ENCODE measurements around the gene DCAF8. TPM values are rescaled to one million over a fixed set of nuclear protein-coding genes. Genes with fewer than 3 reads are reported as not detected.

DCAF8 gene
- total and polyA plus RNA-seq, 2 experiments from 2014 or later: 55.0 to 104 TPM

DNA sequence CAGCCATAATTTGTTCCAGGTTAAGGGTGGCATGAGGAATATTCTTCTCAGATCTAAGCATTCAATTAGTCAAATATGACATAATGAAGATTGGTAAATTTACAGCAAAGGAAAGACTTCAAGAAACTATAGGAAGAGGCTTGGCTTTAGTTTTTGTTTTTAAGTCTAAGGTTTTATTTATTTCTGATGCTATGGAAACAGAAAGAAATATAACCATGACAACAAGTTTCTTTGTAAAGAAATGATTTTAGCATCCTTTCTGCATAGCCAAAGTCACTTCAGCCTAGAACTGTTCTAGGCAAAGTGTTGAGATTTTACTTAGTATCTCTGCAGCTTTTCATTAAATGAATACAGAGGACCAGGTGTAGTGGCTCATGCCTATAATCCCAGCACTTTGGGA, 29.4 kb downstream of the DCAF8 start:
- Histone ChIP-seq H3F3A (replicated peaks; ENCODE audit: low read depth) (peaks cover 5% of the 10 kb centered on the region), H2AFZ (no peak overlapping the region), H3K27me3 (ENCODE audit: insufficient read depth) (no peaks in the 10 kb centered on the region), H3K27ac (ENCODE audit: low read depth) (no peak overlapping the region), H3K4me2 (no peak overlapping the region), H3K4me1 (ENCODE audit: insufficient read depth) (no peaks in the 10 kb centered on the region), H3K4me3 (no peak overlapping the region), H3K79me2 (replicated peaks; ENCODE audit: insufficient read depth) (no peaks in the 10 kb centered on the region; the same call in 1 of the 2 replicates), H4K20me1 (replicated peaks; ENCODE audit: insufficient read depth) (peaks cover 12% of the 10 kb centered on the region), H3K9me2 (ENCODE audit: insufficient read depth) (no peaks in the 10 kb centered on the region), H3K36me3 (ENCODE audit: insufficient read depth) (peaks cover 52% of the 10 kb centered on the region)
- Mint-ChIP-seq H3K27me3 (ENCODE audit: insufficient read depth, low read depth, poor library complexity) (no peaks in the 10 kb centered on the region), H3K27ac (no peak overlapping the region), H3K4me3 (no peak overlapping the region), H3K4me1 (no peaks in the 10 kb centered on the region; the same call in 2 of the 3 replicates), H3K36me3 (ENCODE audit: low read depth) (peaks cover 60% of the 10 kb centered on the region), H3K9me3 (no peaks in the 10 kb centered on the region)
- no peak for DNase-seq (ENCODE audit: low spot score)
- TF ChIP-seq ZNF114 (CRISPR knock-in tag; IDR thresholded peaks at IDR 0.05) (no peak), EZH2phosphoT487 (IDR thresholded peaks at IDR 0.05; ENCODE audit: unreplicated experiment) (no peak), ZNF331 (CRISPR knock-in tag; IDR thresholded peaks at IDR 0.05; ENCODE audit: low read depth) (no peak), CREB1 (CRISPR knock-in tag; IDR thresholded peaks at IDR 0.05; ENCODE audit: low read depth) (no peak), EZH2 (IDR thresholded peaks at IDR 0.05; ENCODE audit: low read depth, unreplicated experiment) (no peak), NANOG (IDR thresholded peaks at IDR 0.05; ENCODE audit: borderline replicate concordance) (no peak), POLR2AphosphoS5 (IDR thresholded peaks at IDR 0.05; ENCODE audit: low read depth) (no peak), JUNB (IDR thresholded peaks at IDR 0.05; ENCODE audit: unreplicated experiment) (no peak), STAT1 (IDR thresholded peaks at IDR 0.05; ENCODE audit: unreplicated experiment) (no peak)
- TF ChIP-seq, protein P1, sequence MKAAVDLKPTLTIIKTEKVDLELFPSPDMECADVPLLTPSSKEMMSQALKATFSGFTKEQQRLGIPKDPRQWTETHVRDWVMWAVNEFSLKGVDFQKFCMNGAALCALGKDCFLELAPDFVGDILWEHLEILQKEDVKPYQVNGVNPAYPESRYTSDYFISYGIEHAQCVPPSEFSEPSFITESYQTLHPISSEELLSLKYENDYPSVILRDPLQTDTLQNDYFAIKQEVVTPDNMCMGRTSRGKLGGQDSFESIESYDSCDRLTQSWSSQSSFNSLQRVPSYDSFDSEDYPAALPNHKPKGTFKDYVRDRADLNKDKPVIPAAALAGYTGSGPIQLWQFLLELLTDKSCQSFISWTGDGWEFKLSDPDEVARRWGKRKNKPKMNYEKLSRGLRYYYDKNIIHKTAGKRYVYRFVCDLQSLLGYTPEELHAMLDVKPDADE (IDR thresholded peaks at IDR 0.05): no peak
- TF ChIP-seq, protein P2, sequence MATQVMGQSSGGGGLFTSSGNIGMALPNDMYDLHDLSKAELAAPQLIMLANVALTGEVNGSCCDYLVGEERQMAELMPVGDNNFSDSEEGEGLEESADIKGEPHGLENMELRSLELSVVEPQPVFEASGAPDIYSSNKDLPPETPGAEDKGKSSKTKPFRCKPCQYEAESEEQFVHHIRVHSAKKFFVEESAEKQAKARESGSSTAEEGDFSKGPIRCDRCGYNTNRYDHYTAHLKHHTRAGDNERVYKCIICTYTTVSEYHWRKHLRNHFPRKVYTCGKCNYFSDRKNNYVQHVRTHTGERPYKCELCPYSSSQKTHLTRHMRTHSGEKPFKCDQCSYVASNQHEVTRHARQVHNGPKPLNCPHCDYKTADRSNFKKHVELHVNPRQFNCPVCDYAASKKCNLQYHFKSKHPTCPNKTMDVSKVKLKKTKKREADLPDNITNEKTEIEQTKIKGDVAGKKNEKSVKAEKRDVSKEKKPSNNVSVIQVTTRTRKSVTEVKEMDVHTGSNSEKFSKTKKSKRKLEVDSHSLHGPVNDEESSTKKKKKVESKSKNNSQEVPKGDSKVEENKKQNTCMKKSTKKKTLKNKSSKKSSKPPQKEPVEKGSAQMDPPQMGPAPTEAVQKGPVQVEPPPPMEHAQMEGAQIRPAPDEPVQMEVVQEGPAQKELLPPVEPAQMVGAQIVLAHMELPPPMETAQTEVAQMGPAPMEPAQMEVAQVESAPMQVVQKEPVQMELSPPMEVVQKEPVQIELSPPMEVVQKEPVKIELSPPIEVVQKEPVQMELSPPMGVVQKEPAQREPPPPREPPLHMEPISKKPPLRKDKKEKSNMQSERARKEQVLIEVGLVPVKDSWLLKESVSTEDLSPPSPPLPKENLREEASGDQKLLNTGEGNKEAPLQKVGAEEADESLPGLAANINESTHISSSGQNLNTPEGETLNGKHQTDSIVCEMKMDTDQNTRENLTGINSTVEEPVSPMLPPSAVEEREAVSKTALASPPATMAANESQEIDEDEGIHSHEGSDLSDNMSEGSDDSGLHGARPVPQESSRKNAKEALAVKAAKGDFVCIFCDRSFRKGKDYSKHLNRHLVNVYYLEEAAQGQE (IDR thresholded peaks at IDR 0.05; ENCODE audit: unreplicated experiment): no peak
- TF ChIP-seq, protein P3, sequence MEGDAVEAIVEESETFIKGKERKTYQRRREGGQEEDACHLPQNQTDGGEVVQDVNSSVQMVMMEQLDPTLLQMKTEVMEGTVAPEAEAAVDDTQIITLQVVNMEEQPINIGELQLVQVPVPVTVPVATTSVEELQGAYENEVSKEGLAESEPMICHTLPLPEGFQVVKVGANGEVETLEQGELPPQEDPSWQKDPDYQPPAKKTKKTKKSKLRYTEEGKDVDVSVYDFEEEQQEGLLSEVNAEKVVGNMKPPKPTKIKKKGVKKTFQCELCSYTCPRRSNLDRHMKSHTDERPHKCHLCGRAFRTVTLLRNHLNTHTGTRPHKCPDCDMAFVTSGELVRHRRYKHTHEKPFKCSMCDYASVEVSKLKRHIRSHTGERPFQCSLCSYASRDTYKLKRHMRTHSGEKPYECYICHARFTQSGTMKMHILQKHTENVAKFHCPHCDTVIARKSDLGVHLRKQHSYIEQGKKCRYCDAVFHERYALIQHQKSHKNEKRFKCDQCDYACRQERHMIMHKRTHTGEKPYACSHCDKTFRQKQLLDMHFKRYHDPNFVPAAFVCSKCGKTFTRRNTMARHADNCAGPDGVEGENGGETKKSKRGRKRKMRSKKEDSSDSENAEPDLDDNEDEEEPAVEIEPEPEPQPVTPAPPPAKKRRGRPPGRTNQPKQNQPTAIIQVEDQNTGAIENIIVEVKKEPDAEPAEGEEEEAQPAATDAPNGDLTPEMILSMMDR (conservative IDR thresholded peaks at IDR 0.05; ENCODE audit: low read depth in 2 of 2): no peak
- TF ChIP-seq, protein P4, sequence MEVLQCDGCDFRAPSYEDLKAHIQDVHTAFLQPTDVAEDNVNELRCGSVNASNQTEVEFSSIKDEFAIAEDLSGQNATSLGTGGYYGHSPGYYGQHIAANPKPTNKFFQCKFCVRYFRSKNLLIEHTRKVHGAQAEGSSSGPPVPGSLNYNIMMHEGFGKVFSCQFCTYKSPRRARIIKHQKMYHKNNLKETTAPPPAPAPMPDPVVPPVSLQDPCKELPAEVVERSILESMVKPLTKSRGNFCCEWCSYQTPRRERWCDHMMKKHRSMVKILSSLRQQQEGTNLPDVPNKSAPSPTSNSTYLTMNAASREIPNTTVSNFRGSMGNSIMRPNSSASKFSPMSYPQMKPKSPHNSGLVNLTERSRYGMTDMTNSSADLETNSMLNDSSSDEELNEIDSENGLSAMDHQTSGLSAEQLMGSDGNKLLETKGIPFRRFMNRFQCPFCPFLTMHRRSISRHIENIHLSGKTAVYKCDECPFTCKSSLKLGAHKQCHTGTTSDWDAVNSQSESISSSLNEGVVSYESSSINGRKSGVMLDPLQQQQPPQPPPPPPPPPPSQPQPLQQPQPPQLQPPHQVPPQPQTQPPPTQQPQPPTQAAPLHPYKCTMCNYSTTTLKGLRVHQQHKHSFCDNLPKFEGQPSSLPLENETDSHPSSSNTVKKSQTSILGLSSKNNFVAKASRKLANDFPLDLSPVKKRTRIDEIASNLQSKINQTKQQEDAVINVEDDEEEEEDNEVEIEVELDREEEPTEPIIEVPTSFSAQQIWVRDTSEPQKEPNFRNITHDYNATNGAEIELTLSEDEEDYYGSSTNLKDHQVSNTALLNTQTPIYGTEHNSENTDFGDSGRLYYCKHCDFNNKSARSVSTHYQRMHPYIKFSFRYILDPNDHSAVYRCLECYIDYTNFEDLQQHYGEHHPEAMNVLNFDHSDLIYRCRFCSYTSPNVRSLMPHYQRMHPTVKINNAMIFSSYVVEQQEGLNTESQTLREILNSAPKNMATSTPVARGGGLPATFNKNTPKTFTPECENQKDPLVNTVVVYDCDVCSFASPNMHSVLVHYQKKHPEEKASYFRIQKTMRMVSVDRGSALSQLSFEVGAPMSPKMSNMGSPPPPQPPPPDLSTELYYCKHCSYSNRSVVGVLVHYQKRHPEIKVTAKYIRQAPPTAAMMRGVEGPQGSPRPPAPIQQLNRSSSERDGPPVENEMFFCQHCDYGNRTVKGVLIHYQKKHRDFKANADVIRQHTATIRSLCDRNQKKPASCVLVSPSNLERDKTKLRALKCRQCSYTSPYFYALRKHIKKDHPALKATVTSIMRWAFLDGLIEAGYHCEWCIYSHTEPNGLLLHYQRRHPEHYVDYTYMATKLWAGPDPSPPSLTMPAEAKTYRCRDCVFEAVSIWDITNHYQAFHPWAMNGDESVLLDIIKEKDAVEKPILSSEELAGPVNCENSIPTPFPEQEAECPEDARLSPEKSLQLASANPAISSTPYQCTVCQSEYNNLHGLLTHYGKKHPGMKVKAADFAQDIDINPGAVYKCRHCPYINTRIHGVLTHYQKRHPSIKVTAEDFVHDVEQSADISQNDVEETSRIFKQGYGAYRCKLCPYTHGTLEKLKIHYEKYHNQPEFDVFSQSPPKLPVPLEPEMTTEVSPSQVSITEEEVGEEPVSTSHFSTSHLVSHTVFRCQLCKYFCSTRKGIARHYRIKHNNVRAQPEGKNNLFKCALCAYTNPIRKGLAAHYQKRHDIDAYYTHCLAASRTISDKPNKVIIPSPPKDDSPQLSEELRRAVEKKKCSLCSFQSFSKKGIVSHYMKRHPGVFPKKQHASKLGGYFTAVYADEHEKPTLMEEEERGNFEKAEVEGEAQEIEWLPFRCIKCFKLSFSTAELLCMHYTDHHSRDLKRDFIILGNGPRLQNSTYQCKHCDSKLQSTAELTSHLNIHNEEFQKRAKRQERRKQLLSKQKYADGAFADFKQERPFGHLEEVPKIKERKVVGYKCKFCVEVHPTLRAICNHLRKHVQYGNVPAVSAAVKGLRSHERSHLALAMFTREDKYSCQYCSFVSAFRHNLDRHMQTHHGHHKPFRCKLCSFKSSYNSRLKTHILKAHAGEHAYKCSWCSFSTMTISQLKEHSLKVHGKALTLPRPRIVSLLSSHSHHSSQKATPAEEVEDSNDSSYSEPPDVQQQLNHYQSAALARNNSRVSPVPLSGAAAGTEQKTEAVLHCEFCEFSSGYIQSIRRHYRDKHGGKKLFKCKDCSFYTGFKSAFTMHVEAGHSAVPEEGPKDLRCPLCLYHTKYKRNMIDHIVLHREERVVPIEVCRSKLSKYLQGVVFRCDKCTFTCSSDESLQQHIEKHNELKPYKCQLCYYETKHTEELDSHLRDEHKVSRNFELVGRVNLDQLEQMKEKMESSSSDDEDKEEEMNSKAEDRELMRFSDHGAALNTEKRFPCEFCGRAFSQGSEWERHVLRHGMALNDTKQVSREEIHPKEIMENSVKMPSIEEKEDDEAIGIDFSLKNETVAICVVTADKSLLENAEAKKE (CRISPR knock-in tag; IDR thresholded peaks at IDR 0.05): no peak
- no peak for ATAC-seq

All from GM23338 (cell line).